GM10248 (cell line): ENCODE measurements around the gene MEGF9.
"Not testable (repeated sequence)": the region's sequence is repeated elsewhere in the genome, so short reads cannot be mapped to it uniquely, and the experiment has no call there.

Experiments
- CTCF ChIA-PET: fragments of 300-600 bp; sonication (Branson Sonifier 250); formaldehyde crosslinking; extraction: SDS; loops from one replicate; lab custom pipeline; 2021; ENCODE audit warnings: antibody characterized with exemption; lab: Yijun Ruan, JAX
- POLR2A ChIA-PET: fragments of 350-650 bp; sonication (Branson Sonifier 250); formaldehyde crosslinking; extraction: SDS; loops from one replicate; lab custom pipeline; 2020; ENCODE audit warnings: antibody characterized with exemption; lab: Yijun Ruan, JAX
- DNase-seq: peaks from one replicate; pipeline ENCODE4 v3.0.0; 2012; ENCODE audit errors: extremely low spot score
- CTCF ChIP-seq: IDR thresholded peaks from 2 replicates; pipeline ENCODE4 v1.5.1; 2012; ENCODE audit warnings: mild to moderate bottlenecking, low read depth; ENCODE audit errors: extremely low read depth, missing control alignments, control extremely low read depth

MEGF9 gene

DNA sequence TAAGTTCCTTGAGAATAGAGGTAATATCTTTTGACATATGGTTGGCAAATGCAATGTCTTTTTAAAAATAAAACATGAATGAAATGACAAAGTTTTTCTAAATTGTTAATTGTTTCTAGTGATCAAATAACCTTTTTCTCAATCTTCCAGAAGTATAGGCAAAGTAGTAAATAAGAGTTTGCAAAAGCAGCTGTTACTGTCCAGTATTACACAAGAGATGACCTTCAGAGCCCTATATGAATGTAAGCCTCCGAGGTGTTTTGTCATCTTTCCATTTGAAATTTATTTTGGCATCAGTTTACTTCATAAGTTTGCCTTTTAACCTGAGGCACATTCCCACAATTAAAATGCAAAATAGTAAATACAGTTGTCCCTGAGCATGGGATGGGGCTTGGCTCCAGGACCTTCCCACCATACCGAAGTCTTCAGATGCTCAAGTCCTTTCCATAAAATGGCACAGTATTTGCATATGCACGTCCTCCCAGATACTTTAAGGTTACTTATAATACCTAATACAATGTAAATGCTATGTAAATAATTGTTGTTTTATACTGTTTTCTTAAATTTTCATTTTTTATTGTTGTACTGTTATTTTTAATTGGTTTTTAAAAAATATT is 65.6 kb downstream of the MEGF9 start:
- ChIA-PET CTCF (interaction anchor here (1.2 to 1.3 kb wide), 3 partner anchors 12 to 29 kb away, joined by 3 to 4 read pairs (median 3); no protein-coding TSS in a partner anchor), POLR2A (no interaction called here)
- DNase-seq, result no peak
- no peak for TF ChIP-seq CTCF

- ChIA-PET CTCF (no interaction called here), POLR2A (no interaction called here)
- TF ChIP-seq CTCF, result no peak
- no peak for DNase-seq
Observed at GRCh38 chr9:120646948-120647347, 67.3 kb downstream of the MEGF9 start.

- CTCF ChIA-PET, result interaction anchor here (0.6 kb wide), 1 partner anchor 24 kb away, joined by 3 read pairs; no protein-coding TSS in a partner anchor
- no peak for DNase-seq
- no peak for TF ChIP-seq CTCF
- POLR2A ChIA-PET, result no interaction called here
Observed at GRCh38 chr9:120645760-120646159, 68.5 kb downstream of the MEGF9 start.

DNA sequence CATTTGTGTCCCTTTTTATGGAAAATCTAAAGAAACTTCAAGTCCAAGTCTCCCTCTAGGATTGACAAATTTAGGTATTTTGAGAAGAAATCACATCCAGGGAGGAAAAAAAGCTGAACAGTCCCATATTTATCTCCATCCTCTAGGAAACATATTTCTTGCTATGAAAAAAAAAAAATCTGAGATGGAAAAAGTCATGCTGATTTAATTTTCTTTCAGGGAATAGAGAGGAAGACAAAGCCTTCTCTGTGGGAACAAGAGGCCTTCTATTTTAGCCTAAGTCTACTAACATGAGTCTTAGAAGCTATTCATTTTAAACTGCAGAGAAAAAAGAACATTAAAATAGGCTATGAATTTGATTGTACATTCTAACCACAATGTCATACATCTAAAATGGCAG is 71.2 kb downstream of the MEGF9 start:
- ChIA-PET CTCF (no interaction called here), POLR2A (no interaction called here)
- DNase-seq, result no peak
- TF ChIP-seq CTCF, result no peak

GRCh38 chr9:120642129-120642770 is 72.0 kb downstream of the MEGF9 start:
- DNase-seq, result no peak
- TF ChIP-seq CTCF, result no peak
- CTCF ChIA-PET, result interaction anchor here (0.7 to 0.9 kb wide), 2 partner anchors 19 to 20 kb away, joined by 3 read pairs; no protein-coding TSS in a partner anchor

DNA sequence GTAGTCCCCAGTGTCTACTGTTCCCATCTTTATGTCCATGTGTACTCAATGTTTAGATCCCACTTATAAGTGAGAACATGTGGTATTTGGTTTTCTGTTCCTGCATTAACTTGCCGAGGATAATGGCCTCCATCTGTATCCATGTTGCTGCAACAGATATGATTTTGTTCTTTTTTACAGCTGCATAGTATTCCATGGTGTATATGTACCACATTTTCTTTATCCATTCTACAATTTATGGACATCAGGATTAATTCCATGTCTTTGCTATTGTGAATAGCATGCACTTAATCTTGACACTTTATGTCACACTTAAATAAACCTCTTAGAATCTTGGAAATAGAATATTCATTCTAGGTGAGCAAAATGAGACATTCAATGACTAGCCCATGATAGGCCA is 73.4 kb downstream of the MEGF9 start:
- DNase-seq, CTCF ChIA-PET, POLR2A ChIA-PET: not testable (repeated sequence)

More at GRCh38 chr9:120642129-120642770, 72.0 kb downstream of the MEGF9 start:
- POLR2A ChIA-PET, result no interaction called here

DNA sequence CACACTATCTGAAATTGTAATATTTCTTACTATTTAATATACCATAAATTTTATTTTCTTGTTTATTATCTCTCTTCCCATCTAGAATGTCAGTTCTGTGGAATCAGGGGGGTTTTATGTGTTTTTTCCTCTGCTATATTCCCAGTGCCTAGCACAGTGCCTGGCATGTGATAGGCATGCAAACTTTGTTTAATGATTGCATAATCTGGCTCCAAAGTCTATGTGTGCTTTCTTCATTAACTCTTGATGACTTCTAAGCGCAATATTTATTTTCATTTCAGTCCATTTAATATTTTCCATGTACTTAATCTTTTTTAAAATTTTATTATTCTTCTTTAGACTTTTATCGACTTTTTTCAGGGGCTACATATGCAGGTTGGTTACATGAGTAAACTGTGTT is 73.9 kb downstream of the MEGF9 start:
- ChIA-PET POLR2A (no interaction called here), CTCF (interaction anchor here (1.9 kb wide), 1 partner anchor 13 kb away, joined by 4 read pairs; no protein-coding TSS in a partner anchor)
- TF ChIP-seq CTCF, result no peak
- DNase-seq, result no peak
